Endothelial cell of umbilical vein (primary cell): ENCODE data around the gene KRT1. TPM values are rescaled to one million over a fixed set of nuclear protein-coding genes. Genes with fewer than 3 reads are reported as not detected.

Experiments used
- BruUV-seq: library from RNA; stranded (reverse); fragments of 400-500 nt; replicated peaks from 2 replicates; lab custom pipeline; 2021; lab: Mats Ljungman, UMichigan
- CTCF ChIA-PET: fragments of 300-600, 350-600 bp; sonication (Branson Sonifier 250); formaldehyde crosslinking; loops from one replicate; lab custom pipeline; 2021; ENCODE audit warnings: antibody characterized with exemption, inconsistent platforms; lab: Charles Lee
- POLR2A ChIA-PET: fragments of 300-600, 350-600 bp; sonication (Branson Sonifier 250); formaldehyde crosslinking; loops from one replicate; lab custom pipeline; 2021; ENCODE audit warnings: antibody characterized with exemption, inconsistent platforms; lab: Charles Lee
- DNase-seq: peaks from one replicate; pipeline ENCODE4 v3.0.0-alpha.2; 2011; ENCODE audit warnings: low read depth, low spot score
- FAIRE-seq: peaks from 2 replicates; lab custom pipeline; 2011; peaks lifted over from hg19 to GRCh38; lab: Jason Lieb, UNC
- H2AFZ ChIP-seq: 2 replicates; pipeline ENCODE4 v1.6.0; 2012; ENCODE audit warnings: low read depth, low read length, control low read depth, inconsistent platforms
- H3K27ac ChIP-seq: 2 replicates; pipeline ENCODE4 v1.5.1; 2011; ENCODE audit warnings: low read depth, mild to moderate bottlenecking, control low read depth, low read length, moderate library complexity; ENCODE audit not compliant: insufficient read depth
- H3K27me3 ChIP-seq, 2 experiments: 2 replicates each; pipeline versions ENCODE4 v1.6.0 to v1.6.1; 2011; ENCODE audit warnings: low read length in 2 of 2, mixed read lengths in 1 of 2; ENCODE audit not compliant: control insufficient read depth in 2 of 2, insufficient read depth in 2 of 2
- H3K36me3 ChIP-seq, 2 experiments: 2 replicates in 1 of 2; 3 replicates in 1 of 2; pipeline ENCODE4 v1.5.1; 2011; ENCODE audit warnings: low read length in 2 of 2, mild to moderate bottlenecking in 1 of 2, moderate library complexity in 1 of 2; ENCODE audit not compliant: control insufficient read depth in 2 of 2, insufficient read depth in 2 of 2; ENCODE audit errors: extremely low read depth in 1 of 2
- H3K4me1 ChIP-seq: 3 replicates; pipeline ENCODE4 v1.5.1; 2011; ENCODE audit warnings: mild to moderate bottlenecking, low read length; ENCODE audit not compliant: control insufficient read depth, insufficient read depth; ENCODE audit errors: extremely low read depth
- H3K4me2 ChIP-seq: 2 replicates; pipeline ENCODE4 v1.6.1; 2011; ENCODE audit warnings: low read length, control low read depth, mixed read lengths; ENCODE audit not compliant: insufficient read depth
- H3K4me3 ChIP-seq, 3 experiments: fragments of 200-600 bp in 1 of 3; sonication (generic), shearing (Covaris generic) in 1 of 3; replicated peaks in 1 of 3; 2 replicates each; pipeline ENCODE4 v1.5.1; 2011 to 2016; ENCODE audit warnings: control low read depth in 3 of 3, low read length in 3 of 3, mild to moderate bottlenecking in 2 of 3, inconsistent platforms in 1 of 3, low read depth in 1 of 3, moderate library complexity in 1 of 3; ENCODE audit not compliant: insufficient read depth in 1 of 3
- H3K79me2 ChIP-seq: 2 replicates; pipeline ENCODE4 v1.6.0; 2012; ENCODE audit warnings: low read length, inconsistent platforms; ENCODE audit not compliant: control insufficient read depth, insufficient read depth
- H3K9ac ChIP-seq: replicated peaks from 2 replicates; pipeline ENCODE3; 2011; ENCODE audit warnings: low read length, control low read depth; ENCODE audit not compliant: insufficient read depth; ENCODE audit errors: extremely low read depth
- H3K9me1 ChIP-seq: replicated peaks from 3 replicates; pipeline ENCODE4 v1.6.0; 2011; ENCODE audit warnings: mild to moderate bottlenecking, low read length; ENCODE audit not compliant: control insufficient read depth, insufficient read depth; ENCODE audit errors: extremely low read depth
- H3K9me3 ChIP-seq: replicated peaks from 2 replicates; pipeline ENCODE4 v1.5.1; 2012; ENCODE audit warnings: low read length, inconsistent platforms; ENCODE audit not compliant: control insufficient read depth, insufficient read depth
- H4K20me1 ChIP-seq: replicated peaks from 2 replicates; pipeline ENCODE3; 2011; ENCODE audit warnings: mild to moderate bottlenecking, low read length; ENCODE audit not compliant: control insufficient read depth, insufficient read depth; ENCODE audit errors: extremely low read depth
- CTCF ChIP-seq, 2 donors: IDR thresholded peaks; 1 replicate in 1 of 2; 2 replicates in 1 of 2; pipeline ENCODE4 v1.5.1; 2011; ENCODE audit warnings: low read length in 2 of 2, mild to moderate bottlenecking in 2 of 2, moderate library complexity in 2 of 2, control low read depth in 1 of 2, inconsistent platforms in 1 of 2, low read depth in 1 of 2; ENCODE audit not compliant: insufficient read depth in 1 of 2; ENCODE audit errors: extremely low read depth in 1 of 2
- EZH2 ChIP-seq: IDR thresholded peaks from 2 replicates; pipeline ENCODE4 v1.6.1; 2012; ENCODE audit warnings: borderline replicate concordance, low read depth, mild to moderate bottlenecking, moderate library complexity, low read length, inconsistent platforms; ENCODE audit not compliant: severe bottlenecking
- FOS ChIP-seq: IDR thresholded peaks from 2 replicates; pipeline ENCODE4 v1.6.1; 2011; ENCODE audit warnings: mild to moderate bottlenecking, low read length, moderate library complexity, borderline replicate concordance; ENCODE audit not compliant: insufficient read depth
- GATA2 ChIP-seq: IDR thresholded peaks from 2 replicates; pipeline ENCODE4 v1.7.0; 2011; ENCODE audit warnings: low read depth, mild to moderate bottlenecking, moderate library complexity, mixed read lengths, low read length; ENCODE audit not compliant: insufficient read length, insufficient read depth
- JUN ChIP-seq: IDR thresholded peaks from 2 replicates; pipeline ENCODE4 v1.6.1; 2011; ENCODE audit warnings: borderline replicate concordance, low read depth; ENCODE audit not compliant: insufficient read length, insufficient read depth
- MYC ChIP-seq: IDR thresholded peaks from one replicate; pipeline ENCODE4 v1.6.1; 2011; ENCODE audit warnings: mild to moderate bottlenecking, low read depth, low read length
- POLR2A ChIP-seq: IDR thresholded peaks from 2 replicates; pipeline ENCODE4 v1.6.1; 2012; ENCODE audit warnings: low read depth, mild to moderate bottlenecking, control low read depth, low read length
- POLR2AphosphoS5 ChIP-seq: IDR thresholded peaks from 2 replicates; pipeline ENCODE4 v1.6.1; 2012; ENCODE audit warnings: low read depth, mild to moderate bottlenecking, control low read depth, low read length, moderate library complexity; ENCODE audit not compliant: insufficient read depth
- dilution Hi-C: fragments of 300-500 bp; cut with MboI; formaldehyde crosslinking; loops from one replicate; pipeline ENCODE4 v1.15.0; 2019; ENCODE audit warnings: low sequenced_read_pairs; ENCODE audit not compliant: extremely low pct_ligation_motif_present
- intact Hi-C: fragments of 100-400 bp; cut with micrococcal nuclease; formaldehyde crosslinking; loops from one replicate; pipeline ENCODE4 v1.10.0; 2022
- polyA plus RNA-seq, 4 experiments: library from polyadenylated mRNA; depleted of rRNA in 3 of 4; stranded (reverse) in 3 of 4; unstranded in 1 of 4; fragments of >200 nt; gene quantifications; 2 replicates each; pipeline versions ENCODE4 v1.2.1 to v1.2.3, GENCODE V29; 2011 to 2012; ENCODE audit warnings: missing spikeins in 1 of 4
- total RNA-seq: library from RNA; stranded (reverse); gene quantifications from 2 replicates; pipeline ENCODE4 v1.2.3, GENCODE V29; 2021
- TF ChIP-seq, protein P1 (sequence below): IDR thresholded peaks from 2 replicates; pipeline ENCODE4 v1.6.1; 2011; ENCODE audit not compliant: insufficient read depth, insufficient read length

KRT1 gene
- total and polyA plus RNA-seq, 2 donors (not counting 3 experiments of a cell fraction or from before 2014, with no cell fraction given): not detected

DNA sequence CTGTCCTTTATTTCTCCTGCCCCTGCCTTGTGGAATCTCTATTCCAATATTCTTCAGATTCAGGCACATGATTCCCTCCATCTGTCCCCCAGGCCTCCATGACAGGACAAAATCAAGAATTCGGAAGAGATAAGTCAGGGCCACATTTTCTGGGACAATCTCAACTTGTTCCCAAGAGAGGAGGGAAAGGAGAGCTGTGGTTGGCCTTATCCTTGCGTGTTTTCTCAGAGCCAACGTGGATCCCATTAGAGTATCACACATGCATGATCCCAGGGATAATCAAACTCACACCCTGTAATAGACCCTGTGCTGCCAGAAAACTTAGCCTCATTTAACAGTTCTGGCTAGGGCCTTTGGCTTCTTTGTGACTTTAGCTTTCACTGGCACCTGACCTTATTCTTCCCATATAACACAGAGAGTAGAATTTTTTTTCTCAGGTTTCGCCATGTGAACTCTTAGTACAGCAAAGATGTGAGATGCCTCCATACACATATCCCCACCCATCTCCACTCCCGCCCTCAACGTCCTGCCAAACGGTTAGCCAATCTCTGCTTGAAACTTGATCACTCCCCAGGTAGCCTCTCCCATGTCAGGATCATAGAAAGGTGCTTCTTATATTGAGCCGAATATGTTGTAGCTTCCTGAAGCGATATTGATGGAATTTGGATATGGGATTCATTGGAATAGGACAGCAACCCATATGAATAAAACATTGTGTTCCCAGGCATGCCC is 6.7 kb upstream of the KRT1 start:
- DNase-seq (no peak), FAIRE-seq (no peak)
- TF ChIP-seq EZH2 (no peak), JUN (no peak), CTCF (IDR thresholded peaks at IDR 0.05; ENCODE audit: extremely low read depth in 1 of 2, insufficient read depth in 1 of 2, low read depth in 1 of 2, low read length in 2 of 2) (no peak), FOS (no peak), POLR2AphosphoS5 (no peak), GATA2 (no peak), POLR2A (no peak), MYC (no peak)
- TF ChIP-seq, protein P1, sequence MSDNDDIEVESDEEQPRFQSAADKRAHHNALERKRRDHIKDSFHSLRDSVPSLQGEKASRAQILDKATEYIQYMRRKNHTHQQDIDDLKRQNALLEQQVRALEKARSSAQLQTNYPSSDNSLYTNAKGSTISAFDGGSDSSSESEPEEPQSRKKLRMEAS: no peak
- BruUV-seq: no TSS peak
- H3K4me1 ChIP-seq: no peaks in the 10 kb centered on the region
- CTCF ChIA-PET: interaction anchor here (1.3 to 1.4 kb wide), 3 partner anchors 12 to 179 kb away, joined by 3 read pairs; no protein-coding TSS in a partner anchor
- no peak overlapping the region for H3K4me2 ChIP-seq
- no peaks in the 10 kb centered on the region for H3K9me1 ChIP-seq
- intact Hi-C loops (no loop called here), dilution Hi-C loops (no loop called here)
- H3K9me3 ChIP-seq: no peaks in the 10 kb centered on the region
- H3K4me3 ChIP-seq: no peak overlapping the region
- H3K27ac ChIP-seq: no peak overlapping the region
- H3K27me3 ChIP-seq: peaks cover 21 to 27% of the 10 kb centered on the region in 2 experiments
- POLR2A ChIA-PET: no interaction called here
- no peaks in the 10 kb centered on the region for H4K20me1 ChIP-seq
- no peaks in the 10 kb centered on the region for H3K79me2 ChIP-seq
- no peak overlapping the region for H2AFZ ChIP-seq
- H3K9ac ChIP-seq: no peak overlapping the region
- no peaks in the 10 kb centered on the region for H3K36me3 ChIP-seq
